Neural crest cell (in vitro differentiated cells): ENCODE results near the gene PTPN13. TPM values are rescaled to one million over a fixed set of nuclear protein-coding genes. Genes with fewer than 3 reads are reported as not detected.

ENCODE experiments used
- DNase-seq: peaks from one replicate; pipeline ENCODE4 v3.0.0; 2021; ENCODE audit warnings: low read depth, mixed read lengths, low spot score
- H3K27ac Mint-ChIP-seq: one replicate; pipeline ENCODE4 v1.8.0; 2021; ENCODE audit warnings: mild to moderate bottlenecking, mixed read lengths; ENCODE audit not compliant: unreplicated experiment
- H3K27me3 Mint-ChIP-seq: 2 replicates; pipeline ENCODE4 v1.8.0; 2021; ENCODE audit warnings: low read depth, mild to moderate bottlenecking, mixed read lengths
- H3K36me3 Mint-ChIP-seq: 2 replicates; pipeline ENCODE4 v1.8.0; 2021; ENCODE audit warnings: low read depth, mild to moderate bottlenecking, mixed read lengths
- H3K4me1 Mint-ChIP-seq: 2 replicates; pipeline ENCODE4 v1.8.0; 2021; ENCODE audit warnings: mixed read lengths
- H3K4me3 Mint-ChIP-seq: one replicate; pipeline ENCODE4 v1.8.0; 2021; ENCODE audit warnings: mild to moderate bottlenecking, mixed read lengths
- H3K9me3 Mint-ChIP-seq: 2 replicates; pipeline ENCODE4 v1.8.0; 2021; ENCODE audit warnings: mixed read lengths
- CTCF ChIP-seq: fragments of 200-600 bp; sonication (generic); conservative IDR thresholded peaks from 2 replicates; pipeline ENCODE4 v1.5.0; 2021; ENCODE audit warnings: antibody characterized with exemption, mild to moderate bottlenecking
- total RNA-seq: library from RNA; stranded (reverse); gene quantifications from 2 replicates; pipeline ENCODE4 v1.2.1, GENCODE V29; 2021

Gene PTPN13
- total RNA-seq, 1 donor from 2014 or later, result 65.6 TPM

GRCh38 chr4:86613734-86614133 lies 19.6 kb downstream of the PTPN13 start:
- TF ChIP-seq CTCF, result no peak
- Mint-ChIP-seq H3K27ac (no peak overlapping the region), H3K36me3 (peaks cover 9% of the 10 kb centered on the region), H3K9me3 (peaks cover 11% of the 10 kb centered on the region), H3K4me3 (no peak overlapping the region), H3K4me1 (peaks cover 43% of the 10 kb centered on the region), H3K27me3 (no peaks in the 10 kb centered on the region)
- DNase-seq, result no peak

- Mint-ChIP-seq H3K27ac (no peak overlapping the region), H3K4me3 (no peak overlapping the region), H3K36me3 (peaks cover 14% of the 10 kb centered on the region), H3K4me1 (peaks cover 40% of the 10 kb centered on the region), H3K27me3 (no peaks in the 10 kb centered on the region), H3K9me3 (peaks cover 13% of the 10 kb centered on the region)
- TF ChIP-seq CTCF, result no peak
- no peak for DNase-seq
Observed at GRCh38 chr4:86614865-86615264, 20.8 kb downstream of the PTPN13 start.

GRCh38 chr4:86615501-86615900 lies 21.4 kb downstream of the PTPN13 start:
- H3K27ac Mint-ChIP-seq, result no peak overlapping the region
- H3K27me3 Mint-ChIP-seq, result no peaks in the 10 kb centered on the region
- DNase-seq, result no peak
- H3K9me3 Mint-ChIP-seq, result peaks cover 13% of the 10 kb centered on the region
- H3K4me3 Mint-ChIP-seq, result no peak overlapping the region
- peaks cover 14% of the 10 kb centered on the region for H3K36me3 Mint-ChIP-seq
- peaks cover 34% of the 10 kb centered on the region for H3K4me1 Mint-ChIP-seq
- no peak for TF ChIP-seq CTCF

- TF ChIP-seq CTCF, result no peak
- Mint-ChIP-seq H3K4me3 (no peak overlapping the region), H3K36me3 (peaks cover 15% of the 10 kb centered on the region), H3K27ac (no peak overlapping the region), H3K27me3 (no peaks in the 10 kb centered on the region), H3K9me3 (peaks cover 10% of the 10 kb centered on the region), H3K4me1 (peaks cover 21% of the 10 kb centered on the region)
- DNase-seq, result no peak
Observed at GRCh38 chr4:86619656-86620055, 25.5 kb downstream of the PTPN13 start.

GRCh38 chr4:86621435-86621834 lies 27.3 kb downstream of the PTPN13 start:
- no peak for DNase-seq
- peaks cover 21% of the 10 kb centered on the region for H3K4me1 Mint-ChIP-seq
- H3K9me3 Mint-ChIP-seq, result peaks cover 10% of the 10 kb centered on the region
- no peaks in the 10 kb centered on the region for H3K27me3 Mint-ChIP-seq
- no peak overlapping the region for H3K27ac Mint-ChIP-seq
- H3K4me3 Mint-ChIP-seq, result no peak overlapping the region
- no peak for TF ChIP-seq CTCF
- H3K36me3 Mint-ChIP-seq, result peaks cover 16% of the 10 kb centered on the region

- TF ChIP-seq CTCF, result no peak
- no peak for DNase-seq
- peaks cover 12% of the 10 kb centered on the region for H3K4me1 Mint-ChIP-seq
- no peak overlapping the region for H3K4me3 Mint-ChIP-seq
- H3K27ac Mint-ChIP-seq, result no peak overlapping the region
- peaks cover 7% of the 10 kb centered on the region for H3K36me3 Mint-ChIP-seq
- no peaks in the 10 kb centered on the region for H3K27me3 Mint-ChIP-seq
- no peaks in the 10 kb centered on the region for H3K9me3 Mint-ChIP-seq
Observed at GRCh38 chr4:86626066-86626465, 32.0 kb downstream of the PTPN13 start.
